ENCODE results near the gene MPLKIP. TPM values are rescaled to one million over a fixed set of nuclear protein-coding genes. Genes with fewer than 3 reads are reported as not detected.
"Not testable (repeated sequence)": the region's sequence is repeated elsewhere in the genome, so short reads cannot be mapped to it uniquely, and the experiment has no call there.

Gene MPLKIP
- polyA plus RNA-seq, 1 of the 3 experiments (the other 2 are of a cell fraction): 48.4 TPM

- Histone ChIP-seq H3K27me3 (ENCODE audit: insufficient read depth) (no peaks in the 10 kb centered on the region), H3K4me3 (ENCODE audit: low read depth in 2 of 2, low read length in 1 of 2) (no peak overlapping the region), H3K4me2 (no peak overlapping the region), H3K27ac (ENCODE audit: low read depth in 2 of 2, low read length in 1 of 2) (no peak overlapping the region), H2AFZ (ENCODE audit: low read depth) (no peak overlapping the region), H4K20me1 (ENCODE audit: insufficient read depth) (no peaks in the 10 kb centered on the region), H3K9ac (no peak overlapping the region), H3F3A (replicated peaks; ENCODE audit: insufficient read depth) (no peaks in the 10 kb centered on the region), H3K9me3 (no peaks in the 10 kb centered on the region), H3K36me3 (replicated peaks in 1 of 2; ENCODE audit: control insufficient read depth in 1 of 2, insufficient read depth in 2 of 2, low read length in 1 of 2) (peaks cover 0 to 4% of the 10 kb centered on the region in 2 experiments), H3K79me2 (ENCODE audit: insufficient read depth) (no peaks in the 10 kb centered on the region), H3K9me2 (no peaks in the 10 kb centered on the region), H3K4me1 (ENCODE audit: control insufficient read depth in 1 of 2, insufficient read depth in 2 of 2, low read depth in 1 of 2, low read length in 1 of 2) (no peaks in the 10 kb centered on the region)
- WGBS (ENCODE audit: low lambda C conversion rate): 66% methylated on average over 19 of the region's 19 CpGs
- POLR2A ChIA-PET: no interaction called here
- CTCF ChIA-PET: no interaction called here
- no peak for DNase-seq
- TF ChIP-seq POLR2AphosphoS5 (IDR thresholded peaks at IDR 0.05; ENCODE audit: low read depth, low read length) (no peak), FOXJ3 (CRISPR knock-in tag; IDR thresholded peaks at IDR 0.05) (no peak), PBX3 (IDR thresholded peaks at IDR 0.05) (no peak), CTCF (IDR thresholded peaks at IDR 0.05) (peak; percentile 24)
Measured at GRCh38 chr7:40147371-40148246, 13.2 kb upstream of the MPLKIP start.

- H3K27me3 ChIP-seq (ENCODE audit: insufficient read depth); H3K4me3 ChIP-seq (ENCODE audit: low read depth in 2 of 2, low read length in 1 of 2); H4K20me1 ChIP-seq (ENCODE audit: insufficient read depth); H3K9ac ChIP-seq; H3K79me2 ChIP-seq (ENCODE audit: insufficient read depth); H3K9me2 ChIP-seq; H3K27ac ChIP-seq (ENCODE audit: low read depth in 2 of 2, low read length in 1 of 2); H3K4me2 ChIP-seq; H3K4me1 ChIP-seq (ENCODE audit: control insufficient read depth in 1 of 2, insufficient read depth in 2 of 2, low read depth in 1 of 2, low read length in 1 of 2); H3F3A ChIP-seq (replicated peaks; ENCODE audit: insufficient read depth); H3K36me3 ChIP-seq (replicated peaks in 1 of 2; ENCODE audit: control insufficient read depth in 1 of 2, insufficient read depth in 2 of 2, low read length in 1 of 2); H2AFZ ChIP-seq (ENCODE audit: low read depth); CTCF ChIA-PET; H3K9me3 ChIP-seq; DNase-seq; POLR2A ChIA-PET: not testable (repeated sequence)
- WGBS (ENCODE audit: low lambda C conversion rate): 73% methylated on average over 3 of the region's 3 CpGs
Measured at GRCh38 chr7:40145596-40146130, 11.2 kb upstream of the MPLKIP start.

- H3K9me2 ChIP-seq; H3K9ac ChIP-seq; H3K79me2 ChIP-seq (ENCODE audit: insufficient read depth); H3K27ac ChIP-seq (ENCODE audit: low read depth in 2 of 2, low read length in 1 of 2); H3K27me3 ChIP-seq (ENCODE audit: insufficient read depth); DNase-seq; H2AFZ ChIP-seq (ENCODE audit: low read depth); H3K4me2 ChIP-seq; POLR2A ChIA-PET; H3K36me3 ChIP-seq (replicated peaks in 1 of 2; ENCODE audit: control insufficient read depth in 1 of 2, insufficient read depth in 2 of 2, low read length in 1 of 2); H4K20me1 ChIP-seq (ENCODE audit: insufficient read depth); H3K4me1 ChIP-seq (ENCODE audit: control insufficient read depth in 1 of 2, insufficient read depth in 2 of 2, low read depth in 1 of 2, low read length in 1 of 2); H3K9me3 ChIP-seq; H3K4me3 ChIP-seq (ENCODE audit: low read depth in 2 of 2, low read length in 1 of 2); H3F3A ChIP-seq (replicated peaks; ENCODE audit: insufficient read depth): not testable (repeated sequence)
- 81% methylated on average over 5 of the region's 5 CpGs for WGBS (ENCODE audit: low lambda C conversion rate)
- CTCF ChIA-PET: interaction anchor here (0.8 kb wide), 1 partner anchor 25 kb away, joined by 3 read pairs; no protein-coding TSS in a partner anchor
Measured at GRCh38 chr7:40141916-40142315, 7.5 kb upstream of the MPLKIP start.

GRCh38 chr7:40139891-40140290 lies 5.5 kb upstream of the MPLKIP start:
- H3K9me3 ChIP-seq; H3K36me3 ChIP-seq (replicated peaks in 1 of 2; ENCODE audit: control insufficient read depth in 1 of 2, insufficient read depth in 2 of 2, low read length in 1 of 2); H4K20me1 ChIP-seq (ENCODE audit: insufficient read depth); POLR2A ChIA-PET; H3K79me2 ChIP-seq (ENCODE audit: insufficient read depth); H3F3A ChIP-seq (replicated peaks; ENCODE audit: insufficient read depth); H3K27ac ChIP-seq (ENCODE audit: low read depth in 2 of 2, low read length in 1 of 2); H3K4me1 ChIP-seq (ENCODE audit: control insufficient read depth in 1 of 2, insufficient read depth in 2 of 2, low read depth in 1 of 2, low read length in 1 of 2); H3K4me2 ChIP-seq; H3K4me3 ChIP-seq (ENCODE audit: low read depth in 2 of 2, low read length in 1 of 2); H3K9me2 ChIP-seq; DNase-seq; H3K9ac ChIP-seq; H3K27me3 ChIP-seq (ENCODE audit: insufficient read depth); H2AFZ ChIP-seq (ENCODE audit: low read depth); CTCF ChIA-PET: not testable (repeated sequence)
- 95% methylated on average over 13 of the region's 13 CpGs for WGBS (ENCODE audit: low lambda C conversion rate)
